Measurements from ENCODE around the gene CLN3.

DNA sequence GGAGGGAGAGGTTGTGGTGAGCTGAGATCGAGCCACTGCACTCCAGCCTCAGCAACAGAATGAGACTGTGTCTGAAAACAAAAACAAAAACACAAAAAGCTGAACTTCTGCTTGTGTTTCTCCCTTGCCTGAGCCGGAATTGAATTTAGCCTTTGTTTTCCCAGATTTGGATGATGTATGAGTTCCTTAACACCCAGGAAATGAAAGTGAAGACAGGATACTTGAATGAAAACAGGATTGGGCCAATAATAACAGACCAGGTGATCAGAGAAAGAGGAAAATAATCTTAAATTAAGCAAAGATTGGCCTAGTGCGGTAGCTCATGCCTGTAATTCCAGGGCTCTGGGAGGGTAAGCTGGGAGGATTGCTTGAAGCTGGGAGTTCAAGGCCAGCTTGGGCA, 48.5 kb upstream of the CLN3 start:
- TF ChIP-seq, protein P1, sequence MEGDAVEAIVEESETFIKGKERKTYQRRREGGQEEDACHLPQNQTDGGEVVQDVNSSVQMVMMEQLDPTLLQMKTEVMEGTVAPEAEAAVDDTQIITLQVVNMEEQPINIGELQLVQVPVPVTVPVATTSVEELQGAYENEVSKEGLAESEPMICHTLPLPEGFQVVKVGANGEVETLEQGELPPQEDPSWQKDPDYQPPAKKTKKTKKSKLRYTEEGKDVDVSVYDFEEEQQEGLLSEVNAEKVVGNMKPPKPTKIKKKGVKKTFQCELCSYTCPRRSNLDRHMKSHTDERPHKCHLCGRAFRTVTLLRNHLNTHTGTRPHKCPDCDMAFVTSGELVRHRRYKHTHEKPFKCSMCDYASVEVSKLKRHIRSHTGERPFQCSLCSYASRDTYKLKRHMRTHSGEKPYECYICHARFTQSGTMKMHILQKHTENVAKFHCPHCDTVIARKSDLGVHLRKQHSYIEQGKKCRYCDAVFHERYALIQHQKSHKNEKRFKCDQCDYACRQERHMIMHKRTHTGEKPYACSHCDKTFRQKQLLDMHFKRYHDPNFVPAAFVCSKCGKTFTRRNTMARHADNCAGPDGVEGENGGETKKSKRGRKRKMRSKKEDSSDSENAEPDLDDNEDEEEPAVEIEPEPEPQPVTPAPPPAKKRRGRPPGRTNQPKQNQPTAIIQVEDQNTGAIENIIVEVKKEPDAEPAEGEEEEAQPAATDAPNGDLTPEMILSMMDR (IDR thresholded peaks at IDR 0.05) = no peak
- no peak for TF ChIP-seq MYC (IDR thresholded peaks at IDR 0.05; ENCODE audit: borderline replicate concordance, low read length)
